ENCODE results near the gene MAST3.

The MAST3 gene

DNA sequence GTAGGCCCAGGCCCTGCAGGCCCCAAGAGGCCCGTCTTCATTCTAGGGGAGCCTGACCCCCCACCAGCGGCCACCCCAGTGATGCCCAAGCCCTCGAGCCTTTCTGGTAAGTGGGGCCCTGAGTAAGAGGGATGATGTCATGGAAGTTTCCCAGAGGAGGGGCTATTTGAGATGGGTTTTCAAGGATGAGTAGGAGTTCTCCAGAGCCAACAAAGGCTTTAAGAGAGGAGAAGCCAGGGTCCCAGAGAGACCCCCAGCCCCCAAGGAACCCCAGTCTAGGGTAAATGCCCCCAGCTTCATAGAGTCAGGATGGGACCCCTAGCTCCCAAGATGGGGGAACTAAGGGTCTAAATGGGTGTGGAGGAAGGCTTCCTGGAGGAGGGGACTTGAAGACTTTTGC is 46.3 kb downstream of the MAST3 start:
- peaks cover 0 to 4% (median 0%) of the 10 kb centered on the region in 11 experiments; a peak in 3 of 22 replicates for H4K20me1 ChIP-seq
- H3K9me3 ChIP-seq (replicated peaks in 1 of 11): no peaks in the 10 kb centered on the region
- no peak overlapping the region for H3K9ac ChIP-seq
- TF ChIP-seq Cebpa-rat (IDR thresholded peaks at IDR 0.05): no peak
- no peak overlapping the region for H3K4me2 ChIP-seq
- no peak overlapping the region for H3K27ac ChIP-seq
- H3K4me1 ChIP-seq: no peaks in the 10 kb centered on the region
- peaks cover 82 to 98% (median 91%) of the 10 kb centered on the region in 11 experiments for H3K36me3 ChIP-seq
- no peaks in the 10 kb centered on the region for H3K27me3 ChIP-seq
- H3K4me3 ChIP-seq: no peak overlapping the region

DNA sequence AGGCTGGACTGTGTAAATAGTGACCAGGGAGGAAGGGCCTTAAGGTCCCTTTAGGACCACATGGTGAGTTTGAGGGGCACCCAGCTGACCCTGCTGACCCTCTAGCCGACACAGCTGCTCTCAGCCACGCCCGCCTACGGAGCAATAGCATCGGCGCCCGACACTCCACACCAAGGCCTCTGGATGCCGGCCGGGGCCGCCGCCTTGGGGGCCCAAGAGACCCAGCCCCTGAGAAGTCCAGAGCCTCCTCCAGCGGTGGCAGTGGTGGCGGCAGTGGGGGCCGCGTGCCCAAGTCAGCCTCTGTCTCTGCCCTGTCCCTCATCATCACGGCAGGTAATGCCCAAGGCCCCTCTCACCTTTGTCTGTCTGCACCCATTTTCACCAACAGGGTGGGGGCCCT is 46.8 kb downstream of the MAST3 start:
- no peaks in the 10 kb centered on the region for H3K4me1 ChIP-seq
- H3K4me2 ChIP-seq: no peak overlapping the region
- peaks cover 0 to 4% (median 0%) of the 10 kb centered on the region in 11 experiments; a peak in 3 of 22 replicates for H4K20me1 ChIP-seq
- H3K9ac ChIP-seq: no peak overlapping the region
- H3K4me3 ChIP-seq: no peak overlapping the region
- no peak for TF ChIP-seq Cebpa-rat (IDR thresholded peaks at IDR 0.05)
- no peaks in the 10 kb centered on the region for H3K9me3 ChIP-seq (replicated peaks in 1 of 11)
- H3K27ac ChIP-seq: no peak overlapping the region
- H3K27me3 ChIP-seq: no peaks in the 10 kb centered on the region
- H3K36me3 ChIP-seq: peaks cover 80 to 98% (median 88%) of the 10 kb centered on the region in 11 experiments

DNA sequence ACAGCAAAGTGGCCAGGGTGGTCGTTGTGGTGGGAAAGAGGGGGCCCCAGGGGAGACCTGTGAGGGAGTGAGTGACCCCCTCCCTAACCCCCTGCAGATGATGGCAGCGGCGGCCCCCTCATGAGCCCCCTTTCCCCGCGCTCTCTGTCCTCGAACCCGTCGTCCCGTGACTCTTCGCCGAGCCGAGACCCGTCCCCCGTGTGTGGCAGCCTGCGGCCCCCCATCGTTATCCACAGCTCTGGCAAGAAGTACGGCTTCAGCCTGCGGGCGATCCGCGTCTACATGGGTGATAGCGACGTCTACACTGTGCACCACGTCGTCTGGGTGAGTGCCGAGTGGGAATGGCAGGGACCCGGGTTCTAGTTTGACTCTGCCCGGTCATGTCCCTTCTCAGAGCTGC is 47.3 kb downstream of the MAST3 start:
- Histone ChIP-seq H3K36me3 (peaks cover 82 to 100% (median 86%) of the 10 kb centered on the region in 11 experiments), H3K4me1 (no peaks in the 10 kb centered on the region), H4K20me1 (peaks cover 0 to 4% (median 0%) of the 10 kb centered on the region in 11 experiments; a peak in 3 of 22 replicates), H3K27ac (no peak overlapping the region), H3K9ac (no peak overlapping the region), H3K4me2 (no peak overlapping the region), H3K27me3 (no peaks in the 10 kb centered on the region), H3K4me3 (no peak overlapping the region), H3K9me3 (replicated peaks in 1 of 11) (no peaks in the 10 kb centered on the region)
- TF ChIP-seq Cebpa-rat (IDR thresholded peaks at IDR 0.05): no peak

DNA sequence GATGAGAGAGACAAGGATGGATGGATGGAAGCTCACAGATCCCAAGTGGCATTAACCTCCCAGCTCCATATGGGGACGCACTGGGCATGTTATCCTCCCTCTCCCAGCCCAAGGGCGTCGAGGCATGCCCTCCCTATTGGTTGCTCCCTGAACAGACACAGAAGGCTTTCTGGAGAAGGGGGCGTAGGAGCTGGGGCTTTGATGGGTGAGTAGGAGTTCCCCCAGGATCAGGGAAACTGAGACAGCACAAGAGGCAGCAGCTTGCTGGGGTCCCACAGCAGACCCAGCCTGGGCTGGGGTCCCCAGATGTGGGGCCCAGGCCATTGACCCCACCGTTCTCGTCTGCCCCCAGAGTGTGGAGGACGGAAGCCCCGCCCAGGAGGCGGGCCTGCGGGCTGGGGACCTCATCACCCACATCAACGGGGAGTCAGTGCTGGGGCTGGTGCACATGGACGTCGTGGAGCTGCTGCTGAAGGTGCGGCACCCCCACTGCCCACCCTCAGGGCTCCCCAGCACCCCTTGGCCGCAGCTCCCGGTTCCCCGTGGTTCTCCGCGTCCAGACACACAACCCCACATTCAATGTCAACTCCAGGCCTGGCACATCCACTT is 47.9 kb downstream of the MAST3 start:
- no peak overlapping the region for H3K9ac ChIP-seq
- TF ChIP-seq Cebpa-rat (IDR thresholded peaks at IDR 0.05): no peak

DNA sequence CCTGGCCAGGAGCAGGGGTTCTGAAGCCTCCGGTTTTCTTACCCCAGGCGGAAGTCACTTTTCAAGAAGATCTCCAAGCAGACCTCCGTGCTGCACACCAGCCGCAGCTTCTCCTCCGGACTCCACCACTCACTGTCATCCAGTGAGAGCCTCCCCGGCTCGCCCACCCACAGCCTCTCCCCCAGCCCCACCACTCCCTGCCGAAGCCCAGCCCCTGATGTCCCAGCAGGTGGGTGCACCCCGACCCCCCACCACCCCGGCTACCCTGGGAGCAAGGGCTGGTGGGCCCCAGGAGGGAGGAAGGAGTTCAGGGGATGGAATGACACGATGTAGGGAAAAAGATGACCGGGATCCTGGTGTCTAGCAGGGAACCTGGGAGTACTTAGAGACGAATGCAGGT is 49.8 kb downstream of the MAST3 start:
- Histone ChIP-seq H3K4me2 (no peak overlapping the region), H3K4me1 (peaks cover 11 to 16% (median 13%) of the 10 kb centered on the region in 10 experiments), H3K9me3 (replicated peaks in 1 of 11) (no peaks in the 10 kb centered on the region), H3K9ac (no peak overlapping the region), H3K4me3 (no peak overlapping the region), H3K36me3 (peaks cover 59 to 82% (median 69%) of the 10 kb centered on the region in 11 experiments), H3K27me3 (no peaks in the 10 kb centered on the region), H3K27ac (no peak overlapping the region), H4K20me1 (peaks cover 0 to 4% (median 0%) of the 10 kb centered on the region in 11 experiments; a peak in 3 of 22 replicates)
- TF ChIP-seq Cebpa-rat (IDR thresholded peaks at IDR 0.05): no peak

More for the DNA sequence above, 47.9 kb downstream of the MAST3 start:
- H3K9me3 ChIP-seq (replicated peaks in 1 of 11): no peaks in the 10 kb centered on the region
- no peak overlapping the region for H3K27ac ChIP-seq
- H3K4me3 ChIP-seq: no peak overlapping the region
- H3K4me2 ChIP-seq: no peak overlapping the region
- H3K36me3 ChIP-seq: peaks cover 78 to 99% (median 85%) of the 10 kb centered on the region in 11 experiments
- peaks cover 0 to 4% (median 0%) of the 10 kb centered on the region in 11 experiments; a peak in 3 of 22 replicates for H4K20me1 ChIP-seq
- H3K4me1 ChIP-seq: no peaks in the 10 kb centered on the region
- H3K27me3 ChIP-seq: no peaks in the 10 kb centered on the region

DNA sequence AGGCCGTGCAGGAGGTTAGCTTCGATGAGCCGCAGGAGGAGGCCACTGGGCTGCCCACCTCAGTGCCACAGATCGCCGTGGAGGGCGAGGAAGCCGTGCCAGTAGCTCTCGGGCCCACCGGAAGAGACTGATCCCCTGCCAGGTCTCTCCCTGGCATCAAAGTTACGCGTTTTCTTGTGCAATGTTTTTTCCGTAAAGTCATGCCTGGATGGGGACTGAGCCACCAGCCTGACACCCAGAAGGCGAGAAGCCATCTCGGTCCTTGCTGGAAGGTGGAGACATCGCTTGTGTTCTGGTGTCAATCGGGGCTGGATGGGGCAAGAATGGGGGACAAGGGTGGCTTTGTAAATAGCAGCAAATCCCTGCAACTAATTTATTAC is 52.0 kb downstream of the MAST3 start:
- no peak overlapping the region for H3K27ac ChIP-seq

DNA sequence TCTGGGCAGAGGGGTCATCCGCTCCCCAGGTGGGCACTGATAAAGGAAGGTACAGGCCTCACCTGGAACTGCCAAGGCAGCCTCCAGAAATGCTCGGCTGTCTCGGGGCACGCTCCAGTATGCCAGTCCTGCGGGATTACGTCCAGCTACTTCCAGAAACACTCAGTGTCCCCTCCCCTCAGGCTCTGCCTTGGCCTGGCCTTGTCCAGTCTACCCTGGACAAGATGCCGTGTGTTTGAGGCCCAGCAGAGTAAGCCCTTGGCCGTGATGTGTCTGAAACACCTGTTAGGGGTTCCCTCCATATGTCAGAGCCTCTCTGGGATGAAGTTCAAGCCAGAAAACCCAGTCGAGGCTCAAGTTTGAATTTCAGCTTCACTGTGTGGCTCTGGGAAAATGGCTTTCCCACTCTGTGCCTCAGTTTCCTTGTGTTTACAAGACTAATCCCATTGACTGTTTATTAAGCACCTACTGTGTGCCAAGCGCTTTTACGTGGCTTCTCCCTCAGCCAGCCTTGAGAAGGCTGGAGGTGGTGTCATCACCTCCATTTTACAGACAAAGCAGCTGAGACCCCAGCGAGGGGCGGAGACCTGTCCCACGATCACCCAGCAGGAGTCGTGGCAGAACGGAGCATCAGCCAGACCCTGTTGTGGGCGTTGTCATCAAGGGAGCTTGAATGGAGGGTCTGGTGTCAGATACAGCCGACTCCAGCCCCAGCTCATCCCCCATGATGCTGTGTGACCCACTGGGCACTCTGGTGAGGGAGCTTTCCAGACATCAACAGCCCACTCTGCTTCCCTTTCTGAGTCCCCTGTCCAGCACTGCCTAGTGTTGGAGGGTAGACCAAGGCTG is 53.4 kb downstream of the MAST3 start:
- H3K27me3 ChIP-seq: no peaks in the 10 kb centered on the region
- peak overlapping the region in 2 of 10 experiments; percentile 79 to 89; a peak in 1 of 20 replicates for H3K4me3 ChIP-seq
- peak overlapping the region in 10 of 11 experiments; percentile 85 to 99 (median 96); a peak in 15 of 22 replicates for H3K27ac ChIP-seq
- H3K9ac ChIP-seq: peak overlapping the region; percentile 83 to 98 (median 94); a peak in 19 of 22 replicates
- H3K9me3 ChIP-seq (replicated peaks in 1 of 11): no peaks in the 10 kb centered on the region
- peaks cover 0 to 23% (median 12%) of the 10 kb centered on the region in 11 experiments; a peak in 14 of 22 replicates for H4K20me1 ChIP-seq
- H3K36me3 ChIP-seq: peaks cover 23 to 55% (median 41%) of the 10 kb centered on the region in 11 experiments
- TF ChIP-seq Cebpa-rat (IDR thresholded peaks at IDR 0.05): no peak
- peak overlapping the region; percentile 71 to 99 (median 98) for H3K4me2 ChIP-seq
- peaks cover 27 to 36% (median 30%) of the 10 kb centered on the region in 10 experiments for H3K4me1 ChIP-seq

More for the DNA sequence above, 52.0 kb downstream of the MAST3 start:
- no peak for TF ChIP-seq Cebpa-rat (IDR thresholded peaks at IDR 0.05)
- H3K9ac ChIP-seq: no peak overlapping the region
- H3K4me3 ChIP-seq: no peak overlapping the region
- H3K27me3 ChIP-seq: no peaks in the 10 kb centered on the region
- H3K4me2 ChIP-seq: no peak overlapping the region
- H3K4me1 ChIP-seq: peaks cover 19 to 29% (median 24%) of the 10 kb centered on the region in 10 experiments
- peaks cover 37 to 61% (median 47%) of the 10 kb centered on the region in 11 experiments for H3K36me3 ChIP-seq
- H4K20me1 ChIP-seq: peaks cover 0 to 12% (median 8%) of the 10 kb centered on the region in 11 experiments; a peak in 15 of 22 replicates
- no peaks in the 10 kb centered on the region for H3K9me3 ChIP-seq (replicated peaks in 1 of 11)

DNA sequence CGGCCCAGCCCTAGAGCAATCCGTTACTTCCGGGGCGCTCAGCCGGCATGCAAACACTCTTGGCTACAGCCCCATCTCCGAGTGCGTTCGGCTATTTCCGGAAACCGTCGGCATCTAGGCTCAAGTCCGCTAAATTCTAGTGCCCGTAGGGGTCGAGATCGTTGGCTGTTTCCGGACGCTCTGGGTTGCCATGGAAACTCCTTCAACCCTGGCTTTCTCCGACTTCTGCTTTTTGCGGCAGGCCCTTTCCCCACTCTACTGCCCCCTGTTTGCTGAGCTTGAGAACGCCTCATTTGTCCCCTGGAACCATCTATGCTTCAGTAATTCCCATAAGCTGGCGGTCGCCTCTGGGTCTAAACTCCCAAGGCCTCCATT is 54.9 kb downstream of the MAST3 start:
- no peak for TF ChIP-seq Cebpa-rat (IDR thresholded peaks at IDR 0.05)
- H3K4me1 ChIP-seq: peaks cover 40 to 50% (median 45%) of the 10 kb centered on the region in 10 experiments
- peak overlapping the region; percentile 74 to 92 (median 84) for H3K4me3 ChIP-seq
- peaks cover 0 to 37% (median 18%) of the 10 kb centered on the region in 11 experiments; a peak in 15 of 22 replicates for H4K20me1 ChIP-seq
- H3K27me3 ChIP-seq: no peaks in the 10 kb centered on the region
- peak overlapping the region; percentile 83 to 98 (median 94) for H3K9ac ChIP-seq
- peaks cover 10 to 51% (median 35%) of the 10 kb centered on the region in 11 experiments; a peak in 21 of 22 replicates for H3K36me3 ChIP-seq
- no peaks in the 10 kb centered on the region for H3K9me3 ChIP-seq (replicated peaks in 1 of 11)
- peak overlapping the region; percentile 71 to 99 (median 98) for H3K4me2 ChIP-seq
- H3K27ac ChIP-seq: peak overlapping the region; percentile 85 to 99 (median 95)
